Muscle layer of duodenum (tissue), 2 donors: ENCODE measurements around the gene ATL3.
"Not testable (repeated sequence)": the region's sequence is repeated elsewhere in the genome, so short reads cannot be mapped to it uniquely, and the experiment has no call there.

Experiments used
- H3K27ac ChIP-seq: one replicate; pipeline ENCODE4 v1.7.0; 2013; ENCODE audit warnings: mild to moderate bottlenecking, low read length
- H3K27me3 ChIP-seq: one replicate; pipeline ENCODE4 v1.7.0; 2013; ENCODE audit warnings: low read depth, mild to moderate bottlenecking, control low read depth, low read length
- H3K36me3 ChIP-seq, 2 donors: one replicate each; pipeline ENCODE4 v1.7.0; 2013; ENCODE audit warnings: low read length in 2 of 2, control low read depth in 1 of 2, mild to moderate bottlenecking in 1 of 2; ENCODE audit not compliant: insufficient read depth in 2 of 2, control insufficient read depth in 1 of 2
- H3K4me1 ChIP-seq, 2 donors: one replicate each; pipeline ENCODE4 v1.7.0; 2013; ENCODE audit warnings: low read length in 2 of 2, mild to moderate bottlenecking in 2 of 2, control low read depth in 1 of 2, moderate library complexity in 1 of 2; ENCODE audit not compliant: insufficient read depth in 2 of 2, control insufficient read depth in 1 of 2
- H3K4me3 ChIP-seq, 2 donors: one replicate each; pipeline ENCODE4 v1.7.0; 2013; ENCODE audit warnings: low read length in 2 of 2, low read depth in 1 of 2, mild to moderate bottlenecking in 1 of 2
- H3K9me3 ChIP-seq, 2 donors: one replicate each; pipeline ENCODE4 v1.7.0; 2013; ENCODE audit warnings: low read length in 2 of 2, control low read depth in 1 of 2, mild to moderate bottlenecking in 1 of 2; ENCODE audit not compliant: control insufficient read depth in 1 of 2
- donor health status: healthy.

Gene ATL3

GRCh38 chr11:63699896-63700295 lies 28.7 kb upstream of the ATL3 start:
- H3K27ac ChIP-seq, result no peak overlapping the region
- H3K4me3 ChIP-seq, result no peak overlapping the region
- H3K27me3 ChIP-seq, result no peaks in the 10 kb centered on the region
- no peaks in the 10 kb centered on the region for H3K36me3 ChIP-seq
- peaks cover 0 to 14% of the 10 kb centered on the region in 2 donors for H3K4me1 ChIP-seq
- H3K9me3 ChIP-seq, result no peaks in the 10 kb centered on the region

- no peak overlapping the region for H3K4me3 ChIP-seq
- no peaks in the 10 kb centered on the region for H3K9me3 ChIP-seq
- H3K27ac ChIP-seq, result no peak overlapping the region
- no peaks in the 10 kb centered on the region for H3K36me3 ChIP-seq
- H3K4me1 ChIP-seq, result peaks cover 0 to 14% of the 10 kb centered on the region in 2 donors
- no peaks in the 10 kb centered on the region for H3K27me3 ChIP-seq
Observed at GRCh38 chr11:63698976-63699733, 28.0 kb upstream of the ATL3 start.

GRCh38 chr11:63694596-63694995 lies 23.4 kb upstream of the ATL3 start:
- no peak overlapping the region for H3K4me3 ChIP-seq

GRCh38 chr11:63687845-63688244 lies 16.7 kb upstream of the ATL3 start:
- H3K9me3 ChIP-seq, result no peaks in the 10 kb centered on the region
- peaks cover 11 to 24% of the 10 kb centered on the region in 2 donors for H3K4me1 ChIP-seq
- no peaks in the 10 kb centered on the region for H3K27me3 ChIP-seq
- no peaks in the 10 kb centered on the region for H3K36me3 ChIP-seq
- H3K4me3 ChIP-seq, result no peak overlapping the region
- H3K27ac ChIP-seq, result no peak overlapping the region

More at GRCh38 chr11:63694596-63694995, 23.4 kb upstream of the ATL3 start:
- Histone ChIP-seq H3K36me3 (no peaks in the 10 kb centered on the region), H3K27ac (no peak overlapping the region), H3K27me3 (no peaks in the 10 kb centered on the region), H3K4me1 (peaks cover 0 to 9% of the 10 kb centered on the region in 2 donors), H3K9me3 (no peaks in the 10 kb centered on the region)

- Histone ChIP-seq H3K9me3 (no peaks in the 10 kb centered on the region), H3K4me3 (no peak overlapping the region), H3K36me3 (no peaks in the 10 kb centered on the region), H3K27ac (no peak overlapping the region), H3K27me3 (no peaks in the 10 kb centered on the region), H3K4me1 (peaks cover 13 to 28% of the 10 kb centered on the region in 2 donors)
Observed at GRCh38 chr11:63686926-63687325, 15.8 kb upstream of the ATL3 start.

- H3K4me1 ChIP-seq, result peaks cover 13 to 34% of the 10 kb centered on the region in 2 donors
- H3K36me3 ChIP-seq, H3K9me3 ChIP-seq, H3K4me3 ChIP-seq, H3K27me3 ChIP-seq, H3K27ac ChIP-seq: not testable (repeated sequence)
Observed at GRCh38 chr11:63685158-63685721, 14.1 kb upstream of the ATL3 start.

GRCh38 chr11:63683133-63683991 lies 12.2 kb upstream of the ATL3 start:
- no peaks in the 10 kb centered on the region for H3K27me3 ChIP-seq
- H3K4me1 ChIP-seq, result peaks cover 13 to 34% of the 10 kb centered on the region in 2 donors
- H3K9me3 ChIP-seq, result no peaks in the 10 kb centered on the region
- H3K36me3 ChIP-seq, result peaks cover 0 to 3% of the 10 kb centered on the region in 2 donors
- H3K4me3 ChIP-seq, result peak overlapping the region; percentile 74 to 97
- H3K27ac ChIP-seq, result peak overlapping the region; percentile 86

- peak overlapping the region; percentile 74 to 97 for H3K4me3 ChIP-seq
- no peaks in the 10 kb centered on the region for H3K27me3 ChIP-seq
- peak overlapping the region; percentile 86 for H3K27ac ChIP-seq
- H3K9me3 ChIP-seq, result no peaks in the 10 kb centered on the region
- H3K36me3 ChIP-seq, result peaks cover 0 to 3% of the 10 kb centered on the region in 2 donors
- peaks cover 13 to 34% of the 10 kb centered on the region in 2 donors for H3K4me1 ChIP-seq
Observed at GRCh38 chr11:63682066-63683021, 11.2 kb upstream of the ATL3 start.

GRCh38 chr11:63681321-63682065 lies 10.3 kb upstream of the ATL3 start, which contains the start of gene RTN3:
RTN3 (plus strand) TSS chr11:63681500; CDS start chr11:63681637, 137 bp downstream.
- Histone ChIP-seq H3K4me3 (peak within 1 kb of the TSS; percentile 74 to 97), H3K4me1 (peaks cover 13 to 34% of the 10 kb centered on the region in 2 donors)

GRCh38 chr11:63680834-63681320 lies 9.7 kb upstream of the ATL3 start:
- Histone ChIP-seq H3K36me3 (peaks cover 0 to 3% of the 10 kb centered on the region in 2 donors), H3K27me3 (no peaks in the 10 kb centered on the region), H3K4me1 (peaks cover 13 to 33% of the 10 kb centered on the region in 2 donors), H3K9me3 (no peaks in the 10 kb centered on the region), H3K27ac (peak overlapping the region; percentile 86), H3K4me3 (peak overlapping the region; percentile 74 to 97)

More at GRCh38 chr11:63681321-63682065, 10.3 kb upstream of the ATL3 start, which contains the start of gene RTN3:
- Histone ChIP-seq H3K27me3 (no peaks in the 10 kb centered on the region), H3K9me3 (no peaks in the 10 kb centered on the region), H3K27ac (peak within 1 kb of the TSS; percentile 86), H3K36me3 (peaks cover 0 to 3% of the 10 kb centered on the region in 2 donors)
